GM18951 (cell line): ENCODE data around the gene TMEM259.

Experiments
- POLR2A ChIP-seq: IDR thresholded peaks from 4 replicates; pipeline ENCODE4 v1.6.1; 2011; ENCODE audit warnings: mild to moderate bottlenecking; ENCODE audit not compliant: insufficient read length, insufficient read depth; ENCODE audit errors: extremely low read depth
- in situ Hi-C: fragments of 300-500 bp; cut with MboI; formaldehyde crosslinking; loops from one replicate; pipeline ENCODE4 v1.12.0; 2022; ENCODE audit warnings: low sequenced_read_pairs, mixed read lengths, inconsistent platforms; ENCODE audit not compliant: unreplicated experiment

Gene TMEM259

GRCh38 chr19:1012334-1012733 lies 8.6 kb downstream of the TMEM259 start:
- no peak for TF ChIP-seq POLR2A
- in situ Hi-C loops, result no loop called here

GRCh38 chr19:1011831-1012333 lies 9.0 kb downstream of the TMEM259 start:
- in situ Hi-C loops, result no loop called here
- TF ChIP-seq POLR2A, result no peak

- no peak for TF ChIP-seq POLR2A
Observed at GRCh38 chr19:1010586-1011510, 10.1 kb downstream of the TMEM259 start.

GRCh38 chr19:1009981-1010538 lies 10.9 kb downstream of the TMEM259 start:
- in situ Hi-C loops, result no loop called here
- no peak for TF ChIP-seq POLR2A

More at GRCh38 chr19:1010586-1011510, 10.1 kb downstream of the TMEM259 start:
- in situ Hi-C loops, result no loop called here

- TF ChIP-seq POLR2A, result no peak
Observed at GRCh38 chr19:1009041-1009980, 11.6 kb downstream of the TMEM259 start.

GRCh38 chr19:1008268-1009040 lies 12.5 kb downstream of the TMEM259 start:
- no peak for TF ChIP-seq POLR2A
- in situ Hi-C loops, result no loop called here

More at GRCh38 chr19:1009041-1009980, 11.6 kb downstream of the TMEM259 start:
- in situ Hi-C loops, result no loop called here

GRCh38 chr19:1007399-1008251 lies 13.3 kb downstream of the TMEM259 start:
- in situ Hi-C loops, result no loop called here
- no peak for TF ChIP-seq POLR2A

GRCh38 chr19:1006711-1007398 lies 14.1 kb downstream of the TMEM259 start:
- TF ChIP-seq POLR2A, result no peak
- in situ Hi-C loops, result no loop called here

- no peak for TF ChIP-seq POLR2A
- in situ Hi-C loops, result no loop called here
Observed at GRCh38 chr19:1004803-1005664, 15.9 kb downstream of the TMEM259 start.

- no peak for TF ChIP-seq POLR2A
- in situ Hi-C loops, result no loop called here
Observed at GRCh38 chr19:1004204-1004802, 16.6 kb downstream of the TMEM259 start.
